ENCODE results near the gene MEIS2.

The MEIS2 gene

GRCh38 chr15:36965570-36966342 lies 134.6 kb downstream of the MEIS2 start:
- DNase-seq (ENCODE audit: low read depth in 2 of 2): no peak

- DNase-seq (ENCODE audit: low read depth in 2 of 2): no peak
Measured at GRCh38 chr15:36964626-36965025, 135.7 kb downstream of the MEIS2 start.

GRCh38 chr15:36961956-36962355 lies 138.4 kb downstream of the MEIS2 start:
- no peak for DNase-seq (ENCODE audit: low read depth in 2 of 2)

- DNase-seq (ENCODE audit: low read depth in 2 of 2): no peak
Measured at GRCh38 chr15:36960947-36961227, 139.5 kb downstream of the MEIS2 start.

GRCh38 chr15:36960179-36960946 lies 140.0 kb downstream of the MEIS2 start:
- no peak for DNase-seq (ENCODE audit: low read depth in 2 of 2)

GRCh38 chr15:36959746-36960145 lies 140.6 kb downstream of the MEIS2 start:
- no peak for DNase-seq (ENCODE audit: low read depth in 2 of 2)

- no peak for DNase-seq (ENCODE audit: low read depth in 2 of 2)
Measured at GRCh38 chr15:36958606-36959005, 141.7 kb downstream of the MEIS2 start.

- DNase-seq (ENCODE audit: low read depth in 2 of 2): no peak
Measured at GRCh38 chr15:36954486-36954885, 145.9 kb downstream of the MEIS2 start.

- DNase-seq (ENCODE audit: low read depth in 2 of 2): no peak
Measured at GRCh38 chr15:36953346-36953745, 147.0 kb downstream of the MEIS2 start.

GRCh38 chr15:36951731-36952247 lies 148.6 kb downstream of the MEIS2 start:
- no peak for DNase-seq (ENCODE audit: low read depth in 2 of 2)

- DNase-seq (ENCODE audit: low read depth in 2 of 2): no peak
Measured at GRCh38 chr15:36950371-36950770, 150.0 kb downstream of the MEIS2 start.

GRCh38 chr15:36948982-36949381 lies 151.4 kb downstream of the MEIS2 start:
- DNase-seq (ENCODE audit: low read depth in 2 of 2): no peak

- DNase-seq (ENCODE audit: low read depth in 2 of 2): no peak
Measured at GRCh38 chr15:36947035-36947719, 153.2 kb downstream of the MEIS2 start.

GRCh38 chr15:36944442-36944841 lies 155.9 kb downstream of the MEIS2 start:
- no peak for DNase-seq (ENCODE audit: low read depth in 2 of 2)

- DNase-seq (ENCODE audit: low read depth in 2 of 2): no peak
Measured at GRCh38 chr15:36943508-36944361, 156.6 kb downstream of the MEIS2 start.

- DNase-seq (ENCODE audit: low read depth in 2 of 2): no peak
Measured at GRCh38 chr15:36942248-36942827, 158.0 kb downstream of the MEIS2 start.

- no peak for DNase-seq (ENCODE audit: low read depth in 2 of 2)
Measured at GRCh38 chr15:36941798-36942197, 158.6 kb downstream of the MEIS2 start.

- no peak for DNase-seq (ENCODE audit: low read depth in 2 of 2)
Measured at GRCh38 chr15:36940636-36941260, 159.6 kb downstream of the MEIS2 start.

GRCh38 chr15:36940219-36940618 lies 160.1 kb downstream of the MEIS2 start:
- no peak for DNase-seq (ENCODE audit: low read depth in 2 of 2)

GRCh38 chr15:36938764-36939163 lies 161.6 kb downstream of the MEIS2 start:
- DNase-seq (ENCODE audit: low read depth in 2 of 2): no peak

- no peak for DNase-seq (ENCODE audit: low read depth in 2 of 2)
Measured at GRCh38 chr15:36938131-36938530, 162.2 kb downstream of the MEIS2 start.
